ENCODE measurements around the gene MED20. TPM values are rescaled to one million over a fixed set of nuclear protein-coding genes. Genes with fewer than 3 reads are reported as not detected.

MED20 gene
- total RNA-seq, 2 experiments from 2014 or later: 23.4 to 28.0 TPM

DNA sequence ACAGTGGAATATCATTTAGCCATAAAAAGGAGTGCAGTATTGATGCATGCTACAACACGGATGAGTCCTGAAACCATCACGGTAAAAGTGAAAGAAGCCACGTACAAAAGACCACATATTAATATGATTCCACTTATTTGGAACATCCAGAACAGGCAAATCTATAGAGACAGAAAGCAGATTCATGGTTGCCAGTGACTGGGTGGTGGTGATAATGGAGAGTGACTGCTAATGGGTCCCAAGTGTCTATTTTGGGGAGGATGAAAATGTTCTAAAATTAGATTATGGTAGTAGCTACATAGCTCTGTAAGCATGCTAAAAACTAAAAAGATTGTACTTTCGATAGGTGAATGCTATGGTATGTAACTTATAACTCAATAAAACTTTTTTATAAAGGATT is 39.1 kb upstream of the MED20 start:
- Mint-ChIP-seq H3K4me3 (no peak overlapping the region), H3K9me3 (peaks cover 3% of the 10 kb centered on the region), H3K27ac (peak overlapping the region; percentile 96), H3K36me3 (ENCODE audit: low read depth) (peaks cover 39% of the 10 kb centered on the region), H3K27me3 (no peaks in the 10 kb centered on the region), H3K4me1 (ENCODE audit: low read depth) (peaks cover 80% of the 10 kb centered on the region)
- ChIA-PET CTCF (interaction anchor here (1.0 to 1.6 kb wide), 4 partner anchors 10 to 83 kb away, joined by 3 to 5 read pairs (median 4); partner anchors contain the start of genes BYSL and MED20), POLR2A (interaction anchor here (0.6 to 1.8 kb wide), 7 partner anchors 8 to 84 kb away, joined by 3 to 6 read pairs (median 5); no protein-coding TSS in a partner anchor)
- DNase-seq (no peak), ATAC-seq (no peak)
- intact Hi-C loops (cut with micrococcal nuclease): no loop called here
- TF ChIP-seq, protein P1, sequence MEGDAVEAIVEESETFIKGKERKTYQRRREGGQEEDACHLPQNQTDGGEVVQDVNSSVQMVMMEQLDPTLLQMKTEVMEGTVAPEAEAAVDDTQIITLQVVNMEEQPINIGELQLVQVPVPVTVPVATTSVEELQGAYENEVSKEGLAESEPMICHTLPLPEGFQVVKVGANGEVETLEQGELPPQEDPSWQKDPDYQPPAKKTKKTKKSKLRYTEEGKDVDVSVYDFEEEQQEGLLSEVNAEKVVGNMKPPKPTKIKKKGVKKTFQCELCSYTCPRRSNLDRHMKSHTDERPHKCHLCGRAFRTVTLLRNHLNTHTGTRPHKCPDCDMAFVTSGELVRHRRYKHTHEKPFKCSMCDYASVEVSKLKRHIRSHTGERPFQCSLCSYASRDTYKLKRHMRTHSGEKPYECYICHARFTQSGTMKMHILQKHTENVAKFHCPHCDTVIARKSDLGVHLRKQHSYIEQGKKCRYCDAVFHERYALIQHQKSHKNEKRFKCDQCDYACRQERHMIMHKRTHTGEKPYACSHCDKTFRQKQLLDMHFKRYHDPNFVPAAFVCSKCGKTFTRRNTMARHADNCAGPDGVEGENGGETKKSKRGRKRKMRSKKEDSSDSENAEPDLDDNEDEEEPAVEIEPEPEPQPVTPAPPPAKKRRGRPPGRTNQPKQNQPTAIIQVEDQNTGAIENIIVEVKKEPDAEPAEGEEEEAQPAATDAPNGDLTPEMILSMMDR (IDR thresholded peaks at IDR 0.05): no peak

GRCh38 chr6:41958022-41958856 is 37.3 kb upstream of the MED20 start:
- Mint-ChIP-seq H3K27me3 (no peaks in the 10 kb centered on the region), H3K36me3 (ENCODE audit: low read depth) (peaks cover 43% of the 10 kb centered on the region), H3K9me3 (peaks cover 3% of the 10 kb centered on the region), H3K27ac (peak overlapping the region; percentile 96), H3K4me1 (ENCODE audit: low read depth) (peaks cover 77% of the 10 kb centered on the region), H3K4me3 (peak overlapping the region; percentile 11)
- DNase-seq (peak; percentile 79), ATAC-seq (peak; percentile 85)
- POLR2A ChIA-PET: interaction anchor here (0.9 kb wide), 1 partner anchor 73 kb away, joined by 3 read pairs; no protein-coding TSS in a partner anchor
- CTCF ChIA-PET: interaction anchor here (1.7 kb wide), 1 partner anchor 10 kb away, joined by 5 read pairs; no protein-coding TSS in a partner anchor
- intact Hi-C loops (cut with micrococcal nuclease): loop anchor here (5.0 kb wide), 1 partner anchor 84 kb away; no protein-coding TSS in a partner anchor
- TF ChIP-seq, protein P1 (IDR thresholded peaks at IDR 0.05): no peak

- intact Hi-C loops (cut with micrococcal nuclease): loop anchor here (5.0 kb wide), 1 partner anchor 85 kb away; no protein-coding TSS in a partner anchor
- Mint-ChIP-seq H3K27ac (peak overlapping the region; percentile 96), H3K4me1 (ENCODE audit: low read depth) (peaks cover 78% of the 10 kb centered on the region), H3K36me3 (ENCODE audit: low read depth) (peaks cover 41% of the 10 kb centered on the region), H3K4me3 (no peak overlapping the region), H3K9me3 (peaks cover 3% of the 10 kb centered on the region), H3K27me3 (no peaks in the 10 kb centered on the region)
- no peak for ATAC-seq
- POLR2A ChIA-PET: interaction anchor here (0.9 kb wide), 1 partner anchor 74 kb away, joined by 3 read pairs; no protein-coding TSS in a partner anchor
- CTCF ChIA-PET: interaction anchor here (1.0 to 1.7 kb wide), 2 partner anchors 11 to 36 kb away, joined by 3 to 5 read pairs; partner anchors contain the start of genes BYSL and MED20
- TF ChIP-seq, protein P1 (IDR thresholded peaks at IDR 0.05): no peak
- no peak for DNase-seq
These were observed 36.2 kb upstream of the MED20 start for GRCh38 chr6:41957117-41957516.

DNA sequence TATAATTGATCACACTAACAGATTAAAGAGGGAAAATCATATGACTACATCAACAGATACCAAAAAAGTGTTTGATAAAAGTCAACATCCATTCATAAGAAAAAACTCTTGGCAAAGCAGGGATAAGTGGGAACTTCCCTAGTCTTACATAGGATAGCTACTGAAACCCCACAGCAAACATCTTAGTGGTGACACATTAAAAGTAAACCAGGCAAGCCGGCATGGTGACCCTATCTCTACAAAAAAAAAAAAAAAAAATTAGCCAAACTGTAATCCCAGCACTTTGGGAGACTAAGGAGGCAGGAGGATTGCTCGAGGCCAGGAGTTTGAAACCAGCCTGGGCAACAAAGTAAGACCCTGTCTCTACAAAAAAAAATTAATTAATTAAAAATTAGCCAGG is 34.5 kb upstream of the MED20 start:
- H3K4me1 Mint-ChIP-seq (ENCODE audit: low read depth): peaks cover 72% of the 10 kb centered on the region
- no peak for ATAC-seq

More for the DNA sequence above, 34.5 kb upstream of the MED20 start:
- TF ChIP-seq, protein P1 (IDR thresholded peaks at IDR 0.05): no peak
- DNase-seq: no peak
- Mint-ChIP-seq H3K27ac (peak overlapping the region; percentile 87), H3K4me3 (no peak overlapping the region), H3K36me3 (ENCODE audit: low read depth) (peaks cover 35% of the 10 kb centered on the region), H3K27me3 (no peaks in the 10 kb centered on the region), H3K9me3 (peaks cover 5% of the 10 kb centered on the region)
- ChIA-PET POLR2A (interaction anchor here (0.7 to 1.5 kb wide), 3 partner anchors 12 to 169 kb away, joined by 4 to 5 read pairs (median 4); partner anchors contain the start of gene TOMM6), CTCF (interaction anchor here (1.6 to 1.9 kb wide), 2 partner anchors 13 to 89 kb away, joined by 4 to 5 read pairs; partner anchors contain the start of gene CCND3)
- intact Hi-C loops (cut with micrococcal nuclease): loop anchor here (5.0 kb wide), 1 partner anchor 87 kb away; no protein-coding TSS in a partner anchor
